ENCODE results near the gene ABCC1.
A peak's percentile ranks its signal among the peaks of the same experiment; 100 is the strongest.

Gene ABCC1

DNA sequence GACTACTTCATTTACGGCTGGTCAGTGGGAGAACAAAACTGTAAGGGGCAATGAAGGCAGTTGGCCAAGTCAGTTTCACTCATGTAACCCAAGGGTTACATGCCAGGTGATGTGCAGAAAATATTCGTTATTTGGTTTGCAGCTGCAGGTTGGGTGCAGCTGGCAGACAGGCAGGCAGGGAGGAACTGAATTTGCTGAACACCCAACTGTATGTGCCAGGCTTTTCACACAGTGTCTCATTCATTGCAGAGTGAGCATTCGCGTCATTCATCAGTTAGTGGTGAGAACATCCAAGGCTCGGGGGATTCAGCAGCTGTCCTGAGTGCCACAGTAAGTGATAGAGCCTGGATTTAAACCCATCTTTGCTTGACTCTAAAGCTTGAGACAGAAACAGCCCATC, 214.2 kb downstream of the ABCC1 start:
- Histone ChIP-seq H3K9ac (peak overlapping the region in 3 of 11 experiments; percentile 9 to 41 (median 19); a peak in 3 of 22 replicates), H4K20me1 (no peaks in the 10 kb centered on the region), H3K4me3 (no peak overlapping the region), H3K36me3 (peaks cover 0 to 10% (median 0%) of the 10 kb centered on the region in 11 experiments; a peak in 2 of 22 replicates), H3K27me3 (peaks cover 0 to 10% (median 0%) of the 10 kb centered on the region in 11 experiments; a peak in 4 of 22 replicates), H3K4me1 (peaks cover 0 to 37% (median 16%) of the 10 kb centered on the region in 10 experiments; a peak in 15 of 20 replicates), H3K9me3 (replicated peaks in 1 of 11) (peaks cover 36 to 51% (median 43%) of the 10 kb centered on the region in 11 experiments), H3K27ac (peak overlapping the region in 5 of 11 experiments; percentile 18 to 78 (median 34); a peak in 7 of 22 replicates), H3K4me2 (peak overlapping the region in 8 of 11 experiments; percentile 7 to 58 (median 51); a peak in 15 of 22 replicates)
- TF ChIP-seq Cebpa-rat (IDR thresholded peaks at IDR 0.05) = no peak

DNA sequence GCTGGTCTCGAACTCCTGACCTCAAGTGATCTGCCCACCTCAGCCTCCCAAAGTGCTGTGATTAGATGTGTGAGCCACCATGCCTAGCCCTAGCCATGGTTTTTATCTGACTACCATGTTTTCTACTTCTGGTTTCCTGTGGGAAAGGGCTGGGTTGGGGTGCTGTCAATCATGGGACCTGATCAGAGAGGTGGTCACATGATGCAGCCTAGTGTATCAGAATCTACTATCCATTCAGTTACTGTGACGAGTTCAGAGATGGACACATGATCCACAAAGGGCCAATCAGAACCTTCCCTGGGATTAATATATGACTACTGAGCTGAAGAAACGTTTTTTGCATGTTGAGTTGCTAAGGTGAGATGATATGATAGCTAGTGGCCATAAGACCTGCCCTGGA, 214.8 kb downstream of the ABCC1 start:
- peak overlapping the region in 7 of 11 experiments; percentile 20 to 58 (median 53); a peak in 11 of 22 replicates for H3K4me2 ChIP-seq
- peaks cover 0 to 8% (median 0%) of the 10 kb centered on the region in 11 experiments; a peak in 2 of 22 replicates for H3K36me3 ChIP-seq
- H3K27me3 ChIP-seq = peaks cover 0 to 10% (median 0%) of the 10 kb centered on the region in 11 experiments; a peak in 4 of 22 replicates

DNA sequence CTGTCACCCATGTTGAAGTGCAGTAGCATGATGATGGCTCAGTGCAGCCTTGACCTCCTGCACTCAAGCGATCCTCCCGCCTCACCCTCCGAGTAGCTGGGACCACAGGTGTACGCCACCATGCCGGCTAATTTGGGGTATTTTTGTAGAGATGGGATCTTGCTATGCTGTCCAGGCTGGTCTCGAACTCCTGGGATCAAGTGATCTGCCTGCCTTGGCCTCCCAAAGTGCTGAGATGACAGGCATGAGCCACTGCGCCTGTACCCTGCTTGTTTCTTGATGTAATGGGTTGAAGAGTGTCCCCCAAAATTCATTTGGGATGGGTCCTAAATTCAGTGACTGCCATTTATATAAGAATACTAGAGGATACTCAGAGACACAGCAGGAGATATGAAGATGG, 216.7 kb downstream of the ABCC1 start:
- no peaks in the 10 kb centered on the region for H4K20me1 ChIP-seq
- H3K9me3 ChIP-seq (replicated peaks in 1 of 11) = peaks cover 11 to 25% (median 18%) of the 10 kb centered on the region in 11 experiments
- H3K27me3 ChIP-seq = peaks cover 0 to 10% (median 0%) of the 10 kb centered on the region in 11 experiments; a peak in 4 of 22 replicates
- no peak overlapping the region for H3K4me3 ChIP-seq
- H3K9ac ChIP-seq = no peak overlapping the region
- no peak overlapping the region for H3K27ac ChIP-seq
- H3K4me2 ChIP-seq = no peak overlapping the region
- H3K36me3 ChIP-seq = no peaks in the 10 kb centered on the region
- TF ChIP-seq Cebpa-rat (IDR thresholded peaks at IDR 0.05) = no peak
- H3K4me1 ChIP-seq = peaks cover 0 to 37% (median 16%) of the 10 kb centered on the region in 10 experiments; a peak in 15 of 20 replicates

More for the DNA sequence above, 214.8 kb downstream of the ABCC1 start:
- peaks cover 29 to 44% (median 36%) of the 10 kb centered on the region in 11 experiments for H3K9me3 ChIP-seq (replicated peaks in 1 of 11)
- 0 out of 22 replicates have a peak overlapping the region, but pooled peaks of 1 of the 11 experiments have one; percentile 41 for H3K9ac ChIP-seq
- peaks cover 0 to 37% (median 16%) of the 10 kb centered on the region in 10 experiments; a peak in 15 of 20 replicates for H3K4me1 ChIP-seq
- no peak overlapping the region for H3K4me3 ChIP-seq
- TF ChIP-seq Cebpa-rat (IDR thresholded peaks at IDR 0.05) = no peak
- peak overlapping the region in 3 of 11 experiments; percentile 1 to 78 (median 49); a peak in 6 of 22 replicates for H3K27ac ChIP-seq
- no peaks in the 10 kb centered on the region for H4K20me1 ChIP-seq

DNA sequence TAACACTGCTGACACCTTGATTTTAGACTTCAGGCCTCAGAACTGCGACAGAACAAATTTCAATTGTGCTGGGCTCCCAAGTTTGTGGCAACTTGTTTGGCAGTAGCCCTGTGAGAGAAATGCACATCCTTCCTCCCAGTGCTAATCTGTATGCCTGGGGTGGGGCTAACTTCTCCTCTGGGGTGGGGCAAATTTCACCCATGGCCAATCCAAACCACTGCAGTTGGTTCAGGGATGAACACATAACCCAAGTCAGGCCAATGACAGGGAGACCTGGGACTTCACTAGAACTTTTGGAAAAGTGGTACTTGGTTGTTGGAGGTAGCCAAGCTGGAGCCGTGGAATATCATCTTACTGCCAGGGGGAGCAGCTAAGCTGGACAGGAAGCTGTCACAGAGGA, 217.5 kb downstream of the ABCC1 start:
- Histone ChIP-seq H3K4me2 (no peak overlapping the region), H3K4me1 (peaks cover 0 to 33% (median 16%) of the 10 kb centered on the region in 10 experiments; a peak in 15 of 20 replicates), H3K27me3 (peaks cover 0 to 10% (median 0%) of the 10 kb centered on the region in 11 experiments; a peak in 4 of 22 replicates), H3K9me3 (replicated peaks in 1 of 11) (peaks cover 2 to 17% (median 9%) of the 10 kb centered on the region in 11 experiments; a peak in 21 of 22 replicates), H3K36me3 (no peaks in the 10 kb centered on the region), H3K27ac (no peak overlapping the region), H3K4me3 (no peak overlapping the region), H3K9ac (no peak overlapping the region), H4K20me1 (no peaks in the 10 kb centered on the region)
- no peak for TF ChIP-seq Cebpa-rat (IDR thresholded peaks at IDR 0.05)

DNA sequence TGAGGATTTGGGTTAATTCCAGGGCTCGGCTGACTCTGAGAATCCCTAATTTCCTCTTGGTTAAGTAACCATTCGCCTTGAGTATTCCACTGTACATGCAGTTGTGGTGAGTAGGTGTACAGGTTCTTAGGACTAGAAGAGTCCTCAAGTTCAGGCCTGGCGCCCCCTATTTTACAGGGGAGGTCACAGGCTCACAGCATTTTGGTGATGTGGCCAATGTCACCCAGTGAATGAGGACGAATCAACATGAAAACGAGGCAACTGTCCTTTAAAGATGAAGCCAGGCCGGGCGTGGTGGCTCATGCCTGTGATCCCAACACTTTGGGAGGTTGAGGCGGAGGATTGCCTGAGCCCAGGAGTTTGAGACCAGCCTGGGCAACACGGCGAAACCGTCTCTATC, 218.5 kb downstream of the ABCC1 start:
- TF ChIP-seq Cebpa-rat (IDR thresholded peaks at IDR 0.05) = no peak
- no peaks in the 10 kb centered on the region for H4K20me1 ChIP-seq
- no peak overlapping the region for H3K27ac ChIP-seq
- H3K9ac ChIP-seq = no peak overlapping the region
- H3K27me3 ChIP-seq = peaks cover 0 to 9% (median 0%) of the 10 kb centered on the region in 11 experiments; a peak in 4 of 22 replicates
- peaks cover 0 to 10% (median 0%) of the 10 kb centered on the region in 11 experiments; a peak in 3 of 22 replicates for H3K9me3 ChIP-seq (replicated peaks in 1 of 11)
- H3K36me3 ChIP-seq = no peaks in the 10 kb centered on the region
- no peak overlapping the region for H3K4me3 ChIP-seq
- no peak overlapping the region for H3K4me2 ChIP-seq
- peaks cover 0 to 27% (median 12%) of the 10 kb centered on the region in 10 experiments; a peak in 15 of 20 replicates for H3K4me1 ChIP-seq

DNA sequence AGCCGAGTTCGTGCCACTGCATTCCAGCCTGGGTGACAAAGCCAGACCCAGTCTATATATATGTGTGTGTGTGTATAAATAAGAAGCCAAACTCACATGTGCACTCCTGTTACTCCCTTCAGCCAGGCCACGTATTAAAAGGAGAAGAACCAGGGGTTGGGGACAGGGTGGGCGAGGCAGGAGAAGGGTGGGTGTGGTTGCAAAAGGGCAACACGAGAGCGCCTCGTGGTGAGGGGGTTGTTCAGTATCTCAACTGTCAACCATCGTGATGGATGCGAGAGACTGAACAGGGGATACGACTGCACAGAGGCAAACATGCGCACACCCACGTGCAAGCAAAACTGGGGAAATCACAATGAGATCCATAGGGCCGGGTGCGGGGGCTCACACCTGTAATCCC, 219.0 kb downstream of the ABCC1 start:
- Histone ChIP-seq H3K4me3 (no peak overlapping the region), H3K27ac (no peak overlapping the region), H3K9me3 (replicated peaks in 1 of 11) (peaks cover 0 to 10% (median 0%) of the 10 kb centered on the region in 11 experiments; a peak in 2 of 22 replicates), H3K9ac (no peak overlapping the region), H3K4me1 (peaks cover 0 to 22% (median 7%) of the 10 kb centered on the region in 10 experiments; a peak in 15 of 20 replicates), H3K27me3 (peaks cover 0 to 4% (median 0%) of the 10 kb centered on the region in 11 experiments; a peak in 3 of 22 replicates), H3K36me3 (no peaks in the 10 kb centered on the region), H4K20me1 (no peaks in the 10 kb centered on the region), H3K4me2 (no peak overlapping the region)
- no peak for TF ChIP-seq Cebpa-rat (IDR thresholded peaks at IDR 0.05)

DNA sequence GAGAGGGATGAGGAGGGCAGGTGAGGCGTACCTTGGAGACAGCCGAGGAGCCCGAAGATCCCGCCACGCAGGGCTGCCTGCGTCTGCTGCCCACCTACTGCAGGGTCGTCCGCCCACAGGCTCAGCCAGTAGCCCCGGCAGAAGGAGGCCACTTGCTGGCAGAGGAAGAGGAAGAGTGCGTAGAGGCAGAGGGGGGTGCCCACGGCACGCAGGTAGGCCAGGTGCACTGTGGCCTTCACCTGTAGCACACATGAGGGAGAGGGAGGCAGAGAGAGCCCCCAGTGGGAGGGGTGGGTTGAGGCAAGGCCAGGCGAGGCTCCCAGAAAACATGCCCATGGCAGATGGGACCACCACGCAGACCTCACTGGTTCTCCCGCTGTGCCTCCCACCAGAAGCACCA, 220.2 kb downstream of the ABCC1 start:
- H3K9me3 ChIP-seq (replicated peaks in 1 of 11) = peaks cover 0 to 2% (median 0%) of the 10 kb centered on the region in 11 experiments; a peak in 1 of 22 replicates
- TF ChIP-seq Cebpa-rat (IDR thresholded peaks at IDR 0.05) = no peak
- no peak overlapping the region for H3K9ac ChIP-seq
- H3K27ac ChIP-seq = no peak overlapping the region
- H4K20me1 ChIP-seq = no peaks in the 10 kb centered on the region
- H3K4me1 ChIP-seq = peaks cover 0 to 10% (median 0%) of the 10 kb centered on the region in 10 experiments; a peak in 5 of 20 replicates
- no peaks in the 10 kb centered on the region for H3K36me3 ChIP-seq
- H3K4me2 ChIP-seq = no peak overlapping the region
- H3K4me3 ChIP-seq = no peak overlapping the region
- H3K27me3 ChIP-seq = no peaks in the 10 kb centered on the region; a peak in 1 of 22 replicates

DNA sequence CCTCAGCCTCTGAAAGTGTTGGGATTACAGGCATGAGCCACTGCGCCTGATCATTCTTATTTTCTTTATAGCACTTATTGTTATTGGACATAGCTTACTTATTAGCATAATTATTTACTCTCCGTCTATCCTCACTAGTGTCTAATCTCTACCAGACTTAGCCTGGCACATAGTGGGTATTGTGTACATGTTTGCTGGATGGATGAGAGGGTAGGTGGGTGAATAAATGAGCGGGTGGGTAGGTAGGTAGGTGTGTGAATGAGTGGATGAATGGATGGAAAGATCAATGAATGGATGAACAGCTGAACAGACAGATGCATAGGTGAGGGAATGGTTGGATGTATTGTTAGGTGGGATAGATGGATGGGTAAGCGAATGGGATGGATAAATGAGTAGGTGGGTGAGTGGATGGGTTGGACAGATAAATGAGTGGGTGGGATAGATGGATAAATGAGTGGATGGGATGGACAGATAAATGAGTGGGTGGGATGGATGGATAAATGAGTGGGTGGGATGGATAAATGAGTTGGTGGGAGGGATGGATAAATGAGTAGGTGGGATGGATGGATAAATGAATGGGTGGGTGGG, 222.0 kb downstream of the ABCC1 start:
- no peaks in the 10 kb centered on the region for H4K20me1 ChIP-seq
- H3K9me3 ChIP-seq (replicated peaks in 1 of 11) = peaks cover 0 to 9% (median 6%) of the 10 kb centered on the region in 11 experiments; a peak in 18 of 22 replicates
- peaks cover 0 to 7% (median 0%) of the 10 kb centered on the region in 10 experiments; a peak in 1 of 20 replicates for H3K4me1 ChIP-seq
- no peak for TF ChIP-seq Cebpa-rat (IDR thresholded peaks at IDR 0.05)
- no peak overlapping the region for H3K9ac ChIP-seq
- no peak overlapping the region for H3K27ac ChIP-seq
- no peaks in the 10 kb centered on the region for H3K27me3 ChIP-seq
- H3K4me2 ChIP-seq = no peak overlapping the region
- no peaks in the 10 kb centered on the region for H3K36me3 ChIP-seq
- no peak overlapping the region for H3K4me3 ChIP-seq

DNA sequence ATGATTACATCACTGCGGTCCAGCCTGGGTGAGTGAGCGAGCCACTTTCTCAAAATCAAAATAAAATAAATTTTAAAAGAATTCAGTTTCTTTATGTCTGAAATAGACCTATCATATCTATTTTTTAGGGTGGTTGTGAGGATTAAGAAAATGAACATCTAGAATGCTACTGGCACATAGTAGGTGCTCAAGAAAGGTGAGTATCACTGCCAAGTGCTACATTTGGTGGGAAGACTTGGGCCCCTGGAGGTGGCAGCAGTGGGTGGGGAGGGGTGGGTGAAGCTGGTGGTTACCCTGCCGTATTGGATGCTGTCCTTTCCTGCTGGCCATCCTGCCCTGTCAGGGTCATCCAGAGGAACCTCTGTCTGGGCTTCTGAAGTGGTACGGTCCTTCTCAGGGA, 223.6 kb downstream of the ABCC1 start:
- no peaks in the 10 kb centered on the region for H3K27me3 ChIP-seq
- TF ChIP-seq Cebpa-rat (IDR thresholded peaks at IDR 0.05) = no peak
- H3K4me1 ChIP-seq = no peaks in the 10 kb centered on the region
- no peak overlapping the region for H3K9ac ChIP-seq
- no peak overlapping the region for H3K4me3 ChIP-seq
- H3K27ac ChIP-seq = no peak overlapping the region
- no peaks in the 10 kb centered on the region for H3K36me3 ChIP-seq
- H3K9me3 ChIP-seq (replicated peaks in 1 of 11) = peaks cover 0 to 11% (median 8%) of the 10 kb centered on the region in 11 experiments; a peak in 18 of 22 replicates
- no peak overlapping the region for H3K4me2 ChIP-seq
- H4K20me1 ChIP-seq = no peaks in the 10 kb centered on the region

Measured in BLaER1 treated with 17β-estradiol and CSF1 and Interleukin-3, amounts not matched to agents 10 nM and 100 nM (cell line).